AML-193 (cell line): ENCODE results near the gene YPEL5.

Experiments
- DNase-seq, 2 experiments: peaks; one replicate each; lab custom pipeline; 2025; lab: John Stamatoyannopoulos, UW

Gene YPEL5

GRCh38 chr2:30136764-30137444 lies 9.9 kb upstream of the YPEL5 start:
- no peak for DNase-seq

GRCh38 chr2:30139131-30139870 lies 7.5 kb upstream of the YPEL5 start:
- no peak for DNase-seq

- DNase-seq: no peak
These were observed 5.7 kb upstream of the YPEL5 start for GRCh38 chr2:30141136-30141535.

GRCh38 chr2:30144260-30144659 lies 2.5 kb upstream of the YPEL5 start:
- DNase-seq: no peak

GRCh38 chr2:30144951-30145350 lies 1.9 kb upstream of the YPEL5 start:
- DNase-seq: peak; percentile 9 to 17

- DNase-seq: no peak
These were observed 926 bp upstream of the YPEL5 start for GRCh38 chr2:30145826-30146336.

- no peak for DNase-seq
These were observed 448 bp downstream of the YPEL5 start for GRCh38 chr2:30147196-30147714.

- peak; percentile 72 to 74 for DNase-seq
These were observed 1.2 kb downstream of the YPEL5 start for GRCh38 chr2:30147715-30148610.

- DNase-seq: no peak
These were observed 2.0 kb downstream of the YPEL5 start for GRCh38 chr2:30148850-30149249.

GRCh38 chr2:30149513-30149912 lies 2.7 kb downstream of the YPEL5 start:
- DNase-seq: no peak

GRCh38 chr2:30149976-30150375 lies 3.2 kb downstream of the YPEL5 start:
- DNase-seq: no peak

- DNase-seq: no peak
These were observed 4.0 kb downstream of the YPEL5 start for GRCh38 chr2:30150786-30151185.

- DNase-seq: no peak
These were observed 5.6 kb downstream of the YPEL5 start for GRCh38 chr2:30152385-30152784.

GRCh38 chr2:30155202-30155601 lies 8.4 kb downstream of the YPEL5 start:
- DNase-seq: no peak

- no peak for DNase-seq
These were observed 9.3 kb downstream of the YPEL5 start for GRCh38 chr2:30155889-30156658.

- no peak for DNase-seq
These were observed 10.8 kb downstream of the YPEL5 start for GRCh38 chr2:30157616-30158015.

GRCh38 chr2:30159766-30160165 lies 13.0 kb downstream of the YPEL5 start:
- no peak for DNase-seq

- no peak for DNase-seq
These were observed 15.3 kb downstream of the YPEL5 start for GRCh38 chr2:30161929-30162706.

- no peak for DNase-seq
These were observed 16.0 kb downstream of the YPEL5 start for GRCh38 chr2:30162806-30163205.

- DNase-seq: no peak
These were observed 17.5 kb downstream of the YPEL5 start for GRCh38 chr2:30164131-30164925.
